GM10266 (cell line): ENCODE data around the gene SHB.

Experiments used
- DNase-seq: peaks from one replicate; pipeline ENCODE4 v3.0.0; 2012; ENCODE audit errors: extremely low spot score
- CTCF ChIP-seq: IDR thresholded peaks from 2 replicates; pipeline ENCODE4 v1.5.1; 2012; ENCODE audit warnings: mild to moderate bottlenecking, low read depth; ENCODE audit not compliant: control insufficient read depth, insufficient read depth; ENCODE audit errors: missing control alignments

The SHB gene

GRCh38 chr9:38062498-38063362 lies 6.3 kb downstream of the SHB start:
- TF ChIP-seq CTCF, result no peak
- no peak for DNase-seq

GRCh38 chr9:38062106-38062497 lies 6.9 kb downstream of the SHB start:
- no peak for TF ChIP-seq CTCF
- no peak for DNase-seq

GRCh38 chr9:38061326-38061977 lies 7.6 kb downstream of the SHB start:
- TF ChIP-seq CTCF, result no peak
- DNase-seq, result peak; percentile 53

GRCh38 chr9:38060681-38061080 lies 8.3 kb downstream of the SHB start:
- no peak for TF ChIP-seq CTCF
- DNase-seq, result no peak

- no peak for TF ChIP-seq CTCF
- DNase-seq, result no peak
Measured at GRCh38 chr9:38059233-38059936, 9.6 kb downstream of the SHB start.

- no peak for DNase-seq
- no peak for TF ChIP-seq CTCF
Measured at GRCh38 chr9:38058452-38059232, 10.4 kb downstream of the SHB start.
